Activated CD8-positive, alpha-beta T cell treated with anti-CD3 and anti-CD28 coated beads for 36 hours (primary cell): ENCODE data around the gene HK2. TPM values are rescaled to one million over a fixed set of nuclear protein-coding genes. Genes with fewer than 3 reads are reported as not detected.
"Not testable (repeated sequence)": the region's sequence is repeated elsewhere in the genome, so short reads cannot be mapped to it uniquely, and the experiment has no call there.

ENCODE experiments used
- ATAC-seq: fragments of 200-7000 bp; cut with Tn5 transposase; one replicate; pipeline ENCODE4 v1.10.0; 2021; ENCODE audit warnings: mild to moderate bottlenecking, moderate library complexity
- CTCF ChIA-PET: fragments of 350-600 bp; sonication (Branson Sonifier 250); formaldehyde crosslinking; loops from one replicate; lab custom pipeline; 2021; ENCODE audit warnings: antibody characterized with exemption; lab: Charles Lee
- POLR2A ChIA-PET: fragments of 350-600 bp; sonication (Branson Sonifier 250); formaldehyde crosslinking; loops from one replicate; lab custom pipeline; 2021; ENCODE audit warnings: antibody characterized with exemption; lab: Charles Lee
- DNase-seq: peaks from one replicate; pipeline ENCODE4 v3.0.0-alpha.2; 2020
- H3K27ac Mint-ChIP-seq: one replicate; pipeline ENCODE4 v1.8.0; 2021; ENCODE audit warnings: mild to moderate bottlenecking, mixed read lengths
- H3K27me3 Mint-ChIP-seq: one replicate; pipeline ENCODE4 v1.8.0; 2021; ENCODE audit warnings: mixed read lengths
- H3K36me3 Mint-ChIP-seq: one replicate; pipeline ENCODE4 v1.8.0; 2021; ENCODE audit warnings: low read depth, mixed read lengths
- H3K4me1 Mint-ChIP-seq: one replicate; pipeline ENCODE4 v1.8.0; 2021; ENCODE audit warnings: low read depth, mixed read lengths
- H3K4me3 Mint-ChIP-seq: one replicate; pipeline ENCODE4 v1.8.0; 2021; ENCODE audit warnings: mild to moderate bottlenecking, moderate library complexity, mixed read lengths
- H3K9me3 Mint-ChIP-seq: one replicate; pipeline ENCODE4 v1.8.0; 2021; ENCODE audit warnings: mixed read lengths
- CTCF ChIP-seq: fragments of 200-600 bp; IDR thresholded peaks from one replicate; pipeline ENCODE4 v1.8.0; 2022; ENCODE audit warnings: antibody characterized with exemption, mild to moderate bottlenecking
- intact Hi-C: fragments of 100-400 bp; cut with micrococcal nuclease; formaldehyde crosslinking; loops from one replicate; pipeline ENCODE4 v1.10.0; 2022
- total RNA-seq, 2 experiments: library from RNA; stranded (reverse); gene quantifications; one replicate each; pipeline ENCODE4 v1.2.3, GENCODE V29; 2021

HK2 gene
- total RNA-seq, 2 experiments from 2014 or later = 121 to 124 TPM

- ChIA-PET POLR2A (no interaction called here), CTCF (no interaction called here)
- ATAC-seq (peak; percentile 67), DNase-seq (no peak)
- no peaks in the 10 kb centered on the region for H3K27me3 Mint-ChIP-seq
- intact Hi-C loops = no loop called here
- no peaks in the 10 kb centered on the region for H3K4me1 Mint-ChIP-seq
- peaks cover 83% of the 10 kb centered on the region for H3K36me3 Mint-ChIP-seq
- no peak overlapping the region for H3K27ac Mint-ChIP-seq
- H3K9me3 Mint-ChIP-seq = peaks cover 12% of the 10 kb centered on the region
- TF ChIP-seq CTCF = no peak
- no peak overlapping the region for H3K4me3 Mint-ChIP-seq
These were observed 60.5 kb downstream of the HK2 start for GRCh38 chr2:74894272-74894981.

- no peak for TF ChIP-seq CTCF
- Mint-ChIP-seq H3K4me1 (no peaks in the 10 kb centered on the region), H3K36me3 (peaks cover 78% of the 10 kb centered on the region), H3K27me3 (no peaks in the 10 kb centered on the region), H3K4me3 (no peak overlapping the region), H3K9me3 (peaks cover 12% of the 10 kb centered on the region), H3K27ac (no peak overlapping the region)
- intact Hi-C loops = no loop called here
- ChIA-PET POLR2A (no interaction called here), CTCF (no interaction called here)
- no peak for DNase-seq
- no peak for ATAC-seq
These were observed 61.1 kb downstream of the HK2 start for GRCh38 chr2:74895001-74895400.

GRCh38 chr2:74896232-74896631 lies 62.3 kb downstream of the HK2 start:
- POLR2A ChIA-PET = no interaction called here
- TF ChIP-seq CTCF = no peak
- intact Hi-C loops = no loop called here
- peaks cover 65% of the 10 kb centered on the region for H3K36me3 Mint-ChIP-seq
- no peak overlapping the region for H3K4me3 Mint-ChIP-seq
- CTCF ChIA-PET = no interaction called here
- no peak overlapping the region for H3K27ac Mint-ChIP-seq
- no peaks in the 10 kb centered on the region for H3K4me1 Mint-ChIP-seq
- DNase-seq = no peak
- peaks cover 12% of the 10 kb centered on the region for H3K9me3 Mint-ChIP-seq
- no peak for ATAC-seq
- no peaks in the 10 kb centered on the region for H3K27me3 Mint-ChIP-seq

GRCh38 chr2:74900225-74900624 lies 66.3 kb downstream of the HK2 start:
- DNase-seq, H3K4me1 Mint-ChIP-seq, H3K27me3 Mint-ChIP-seq, intact Hi-C loops, H3K4me3 Mint-ChIP-seq, ATAC-seq, H3K27ac Mint-ChIP-seq, H3K9me3 Mint-ChIP-seq: not testable (repeated sequence)
- CTCF ChIA-PET = interaction anchor here (1.1 kb wide), 1 partner anchor 49 kb away, joined by 3 read pairs; no protein-coding TSS in a partner anchor
- POLR2A ChIA-PET = interaction anchor here (1.0 kb wide), 1 partner anchor 104 kb away, joined by 3 read pairs; no protein-coding TSS in a partner anchor
- H3K36me3 Mint-ChIP-seq = peaks cover 30% of the 10 kb centered on the region

- no peak overlapping the region for H3K4me3 Mint-ChIP-seq
- peaks cover 4% of the 10 kb centered on the region for H3K27me3 Mint-ChIP-seq
- H3K4me1 Mint-ChIP-seq = no peaks in the 10 kb centered on the region
- intact Hi-C loops = no loop called here
- no peak for TF ChIP-seq CTCF
- ChIA-PET POLR2A (no interaction called here), CTCF (no interaction called here)
- ATAC-seq (no peak), DNase-seq (no peak)
- H3K9me3 Mint-ChIP-seq = peaks cover 5% of the 10 kb centered on the region
- peaks cover 11% of the 10 kb centered on the region for H3K36me3 Mint-ChIP-seq
- H3K27ac Mint-ChIP-seq = no peak overlapping the region
These were observed 68.4 kb downstream of the HK2 start for GRCh38 chr2:74902281-74902860.
